H1 (cell line): Measurements from ENCODE around the gene HDAC7.

Experiments
- CREB1 ChIP-seq: IDR thresholded peaks from 2 replicates; pipeline ENCODE4 v1.6.1; 2012; ENCODE audit warnings: inconsistent platforms
- EP300 ChIP-seq, 2 experiments: IDR thresholded peaks; 1 replicate in 1 of 2; 2 replicates in 1 of 2; pipeline ENCODE4 v1.6.1; 2011 to 2012; ENCODE audit warnings: low read depth in 2 of 2, low read length in 2 of 2, mild to moderate bottlenecking in 2 of 2, borderline replicate concordance in 1 of 2, inconsistent platforms in 1 of 2, moderate library complexity in 1 of 2
- EZH2 ChIP-seq: fragments of 200-600 bp; sonication (generic); IDR thresholded peaks from 2 replicates; pipeline ENCODE4 v1.7.1; 2012; ENCODE audit warnings: low read depth, mild to moderate bottlenecking, moderate library complexity, low read length, inconsistent platforms; ENCODE audit not compliant: severe bottlenecking
- HDAC2 ChIP-seq, 2 experiments: fragments of 300-600 bp in 1 of 2; sonication (generic) in 1 of 2; IDR thresholded peaks; 2 replicates each; pipeline ENCODE4 v1.6.1; 2011 to 2012; ENCODE audit warnings: low read depth in 2 of 2, low read length in 2 of 2, mild to moderate bottlenecking in 2 of 2, moderate library complexity in 2 of 2, borderline replicate concordance in 1 of 2, inconsistent platforms in 1 of 2
- JUND ChIP-seq: IDR thresholded peaks from 2 replicates; pipeline ENCODE4 v1.6.1; 2011; ENCODE audit warnings: mild to moderate bottlenecking, improper control_type of control experiment, low read length
- KDM5A ChIP-seq: fragments of 200-600 bp; IDR thresholded peaks from 2 replicates; pipeline ENCODE4 v1.7.1; 2012; ENCODE audit warnings: mild to moderate bottlenecking, low read length, inconsistent platforms, mixed read lengths
- NRF1 ChIP-seq: IDR thresholded peaks from 2 replicates; pipeline ENCODE4 v1.6.1; 2011; ENCODE audit warnings: mild to moderate bottlenecking, low read depth, low read length, improper control_type of control experiment
- POLR2A ChIP-seq, 2 experiments: IDR thresholded peaks; 1 replicate in 1 of 2; 2 replicates in 1 of 2; pipeline ENCODE4 v1.6.1; 2011; ENCODE audit warnings: low read depth in 2 of 2, low read length in 2 of 2, mild to moderate bottlenecking in 2 of 2; ENCODE audit errors: control extremely low read depth in 1 of 2
- POLR2AphosphoS5 ChIP-seq: IDR thresholded peaks from 2 replicates; pipeline ENCODE4 v1.6.1; 2011; ENCODE audit warnings: low read depth, low read length
- POU5F1 ChIP-seq: IDR thresholded peaks from 2 replicates; pipeline ENCODE4 v1.6.1; 2011; ENCODE audit warnings: low read depth, mild to moderate bottlenecking, low read length, moderate library complexity
- RAD21 ChIP-seq, 2 experiments: IDR thresholded peaks in 1 of 2; conservative IDR thresholded peaks in 1 of 2; 2 replicates each; pipeline ENCODE4 v1.6.1; 2011; ENCODE audit warnings: low read depth in 2 of 2, low read length in 2 of 2, improper control_type of control experiment in 1 of 2, inconsistent platforms in 1 of 2, mild to moderate bottlenecking in 1 of 2, moderate library complexity in 1 of 2
- SUZ12 ChIP-seq: fragments of 200-600 bp; sonication (generic); IDR thresholded peaks from 2 replicates; pipeline ENCODE4 v1.6.1; 2012; ENCODE audit warnings: mild to moderate bottlenecking, inconsistent platforms, low read length, moderate library complexity, mixed read lengths
- TEAD4 ChIP-seq: IDR thresholded peaks from 2 replicates; pipeline ENCODE4 v1.6.1; 2012; ENCODE audit warnings: low read depth, low read length, inconsistent platforms, mixed read lengths
- TF ChIP-seq, protein P1 (sequence below), 3 experiments: IDR thresholded peaks; 1 replicate in 2 of 3; 2 replicates in 1 of 3; pipeline versions ENCODE4 v1.5.1 to v1.6.1; 2011; ENCODE audit warnings: low read length in 3 of 3, mild to moderate bottlenecking in 3 of 3, inconsistent platforms in 2 of 3, low read depth in 1 of 3, moderate library complexity in 1 of 3; ENCODE audit not compliant: insufficient read depth in 1 of 3; ENCODE audit errors: control extremely low read depth in 1 of 3

DNA sequence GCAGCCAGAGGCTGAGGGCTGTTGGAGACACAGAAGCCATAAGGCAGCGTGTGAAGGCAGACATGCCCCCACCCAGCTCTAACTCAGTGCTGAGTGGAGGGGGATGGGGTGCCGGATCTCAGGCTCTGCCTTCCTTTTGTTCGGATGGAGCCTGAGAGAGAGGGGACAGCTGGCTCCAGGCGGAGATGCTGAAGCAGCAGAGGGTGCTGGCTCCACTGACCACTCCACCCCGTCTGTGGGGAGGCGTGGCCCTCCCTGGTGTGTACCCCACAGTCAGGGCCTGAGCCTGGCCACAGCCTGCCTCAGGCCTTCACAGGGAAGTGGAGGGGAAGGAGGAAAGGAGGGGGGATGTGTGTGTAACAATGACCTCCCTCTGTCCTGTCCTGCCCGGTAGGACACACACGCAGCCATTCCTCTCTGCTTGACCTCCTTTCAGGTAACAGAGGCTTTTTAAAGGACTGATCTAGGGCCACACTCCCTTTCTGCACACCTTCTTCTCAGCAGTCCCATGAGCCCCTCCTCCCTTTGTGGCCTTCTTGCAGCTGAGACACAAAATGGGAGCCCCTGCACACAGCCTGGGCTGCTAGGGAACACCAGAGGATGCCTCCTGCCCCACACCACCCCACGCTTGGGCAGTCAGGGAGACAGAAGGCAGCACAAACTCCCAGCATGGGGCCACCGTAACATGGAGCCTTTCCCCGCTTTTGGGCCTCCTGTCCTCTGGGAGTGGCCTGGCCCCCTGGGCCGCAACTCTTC is 84.8 kb downstream of the HDAC7 start:
- TF ChIP-seq JUND = no peak
- TF ChIP-seq KDM5A = no peak
- TF ChIP-seq, protein P1, sequence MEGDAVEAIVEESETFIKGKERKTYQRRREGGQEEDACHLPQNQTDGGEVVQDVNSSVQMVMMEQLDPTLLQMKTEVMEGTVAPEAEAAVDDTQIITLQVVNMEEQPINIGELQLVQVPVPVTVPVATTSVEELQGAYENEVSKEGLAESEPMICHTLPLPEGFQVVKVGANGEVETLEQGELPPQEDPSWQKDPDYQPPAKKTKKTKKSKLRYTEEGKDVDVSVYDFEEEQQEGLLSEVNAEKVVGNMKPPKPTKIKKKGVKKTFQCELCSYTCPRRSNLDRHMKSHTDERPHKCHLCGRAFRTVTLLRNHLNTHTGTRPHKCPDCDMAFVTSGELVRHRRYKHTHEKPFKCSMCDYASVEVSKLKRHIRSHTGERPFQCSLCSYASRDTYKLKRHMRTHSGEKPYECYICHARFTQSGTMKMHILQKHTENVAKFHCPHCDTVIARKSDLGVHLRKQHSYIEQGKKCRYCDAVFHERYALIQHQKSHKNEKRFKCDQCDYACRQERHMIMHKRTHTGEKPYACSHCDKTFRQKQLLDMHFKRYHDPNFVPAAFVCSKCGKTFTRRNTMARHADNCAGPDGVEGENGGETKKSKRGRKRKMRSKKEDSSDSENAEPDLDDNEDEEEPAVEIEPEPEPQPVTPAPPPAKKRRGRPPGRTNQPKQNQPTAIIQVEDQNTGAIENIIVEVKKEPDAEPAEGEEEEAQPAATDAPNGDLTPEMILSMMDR (IDR thresholded peaks at IDR 0.05; ENCODE audit: control extremely low read depth in 1 of 3, insufficient read depth in 1 of 3, low read depth in 1 of 3, low read length in 3 of 3) = no peak
- no peak for TF ChIP-seq NRF1
- TF ChIP-seq TEAD4 = no peak
- TF ChIP-seq HDAC2 (IDR thresholded peaks at IDR 0.05; ENCODE audit: borderline replicate concordance in 1 of 2, low read depth in 2 of 2, low read length in 2 of 2) = no peak
- TF ChIP-seq EP300 (IDR thresholded peaks at IDR 0.05; ENCODE audit: borderline replicate concordance in 1 of 2, low read depth in 2 of 2, low read length in 2 of 2) = no peak
- no peak for TF ChIP-seq EZH2
- TF ChIP-seq POLR2AphosphoS5 = peak; percentile 25; the same call in 1 of the 2 replicates
- no peak for TF ChIP-seq POLR2A (IDR thresholded peaks at IDR 0.05; ENCODE audit: control extremely low read depth in 1 of 2, low read depth in 2 of 2, low read length in 2 of 2)
- no peak for TF ChIP-seq SUZ12
- TF ChIP-seq CREB1 = no peak
- no peak for TF ChIP-seq POU5F1
- TF ChIP-seq RAD21 (IDR thresholded peaks at IDR 0.05 in 1 of 2, conservative IDR thresholded peaks at IDR 0.05 in 1 of 2; ENCODE audit: low read depth in 2 of 2, low read length in 2 of 2) = no peak
